GM19025 (cell line): ENCODE data around the gene MTM1.

Source experiments
- ATAC-seq: cut with Tn5 transposase; IDR thresholded peaks from one replicate; pipeline ENCODE4 v1.9.1; 2021; ENCODE audit warnings: mild to moderate bottlenecking, low read depth, moderate library complexity; ENCODE audit not compliant: unreplicated experiment

Gene MTM1

GRCh38 chrX:150701377-150701776 lies 133.0 kb downstream of the MTM1 start:
- ATAC-seq = no peak

- no peak for ATAC-seq
Observed at GRCh38 chrX:150702966-150703694, 134.7 kb downstream of the MTM1 start.

GRCh38 chrX:150703695-150703974 lies 135.2 kb downstream of the MTM1 start:
- no peak for ATAC-seq

GRCh38 chrX:150704030-150704613 lies 135.7 kb downstream of the MTM1 start:
- no peak for ATAC-seq

GRCh38 chrX:150712619-150713018 lies 144.2 kb downstream of the MTM1 start:
- no peak for ATAC-seq

- ATAC-seq = no peak
Observed at GRCh38 chrX:150715184-150715583, 146.8 kb downstream of the MTM1 start.

GRCh38 chrX:150719621-150720020 lies 151.2 kb downstream of the MTM1 start:
- ATAC-seq = no peak
